H1 (cell line): ENCODE measurements around the gene GALNT18. TPM values are rescaled to one million over a fixed set of nuclear protein-coding genes. Genes with fewer than 3 reads are reported as not detected.

Source experiments
- CTBP2 ChIP-seq: IDR thresholded peaks from 2 replicates; pipeline ENCODE4 v1.7.0; 2011; ENCODE audit warnings: borderline replicate concordance, mild to moderate bottlenecking, moderate library complexity, mixed read lengths, low read length; ENCODE audit not compliant: insufficient read depth, insufficient read length
- RAD21 ChIP-seq, 2 experiments: IDR thresholded peaks in 1 of 2; conservative IDR thresholded peaks in 1 of 2; 2 replicates each; pipeline ENCODE4 v1.6.1; 2011; ENCODE audit warnings: low read depth in 2 of 2, low read length in 2 of 2, improper control_type of control experiment in 1 of 2, inconsistent platforms in 1 of 2, mild to moderate bottlenecking in 1 of 2, moderate library complexity in 1 of 2
- RBBP5 ChIP-seq: IDR thresholded peaks from 2 replicates; pipeline ENCODE4 v1.7.1; 2012; ENCODE audit warnings: low read depth, mild to moderate bottlenecking, inconsistent platforms, low read length, moderate library complexity, borderline replicate concordance
- SRF ChIP-seq: IDR thresholded peaks from 2 replicates; pipeline ENCODE4 v1.6.1; 2011; ENCODE audit warnings: mild to moderate bottlenecking, low read depth, low read length, moderate library complexity
- polyA plus RNA-seq, 7 experiments: library from polyadenylated mRNA; depleted of rRNA in 3 of 7; stranded (reverse) in 5 of 7; unstranded in 2 of 7; fragments of >200 nt in 5 of 7; fragments of 200-250 nt in 2 of 7; gene quantifications; 1 replicate in 5 of 7; 2 replicates in 1 of 7; 4 replicates in 1 of 7; pipeline versions ENCODE4 v1.2.1 to v1.2.3, GENCODE V29; 2011 to 2013; ENCODE audit warnings: missing spikeins in 2 of 7, mixed read lengths in 2 of 7
- total RNA-seq: library from RNA; stranded (reverse); fragmentation: NEBNext Ultra II Directional; extraction: Animal tissue kit (Norgen Biotek cat#: 25700); gene quantifications from 2 replicates; pipeline ENCODE4 v1.2.1, GENCODE V29; 2021

GALNT18 gene
- total and polyA plus RNA-seq, 2 of the 8 experiments (the other 6 are each of a cell fraction or from before 2014, with no cell fraction given), result 6.0 to 9.4 TPM

DNA sequence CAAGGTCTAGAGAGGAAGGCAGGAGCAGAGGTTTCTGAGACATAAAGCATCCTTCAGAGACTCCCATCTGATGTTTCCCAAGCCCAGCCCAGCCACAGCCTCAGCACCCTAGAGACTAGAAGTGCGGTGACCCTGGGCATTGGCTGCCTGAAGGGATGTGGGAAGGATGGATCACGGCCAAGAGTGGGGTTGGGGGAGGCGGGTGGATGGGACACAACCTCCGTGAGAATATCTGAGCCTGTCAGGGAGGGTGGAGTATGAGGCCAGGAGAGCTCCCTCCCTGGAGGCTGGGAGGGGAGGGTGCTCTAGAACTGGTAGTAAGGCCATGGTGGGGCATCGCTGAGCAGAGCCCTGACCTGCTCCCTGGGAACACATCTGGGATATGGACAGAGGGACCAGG, 340.2 kb downstream of the GALNT18 start (continued):
- TF ChIP-seq SRF (no peak), RBBP5 (no peak), CTBP2 (no peak), RAD21 (IDR thresholded peaks at IDR 0.05 in 1 of 2, conservative IDR thresholded peaks at IDR 0.05 in 1 of 2; ENCODE audit: low read depth in 2 of 2, low read length in 2 of 2) (no peak)
